A549 (cell line): ENCODE measurements around the gene BCO2.

Source experiments
- EP300 ChIP-seq, 2 experiments: fragments of >200 bp; sonication (Bioruptor Twin); formaldehyde crosslinking; IDR thresholded peaks; 2 replicates in 1 of 2; 3 replicates in 1 of 2; pipeline ENCODE4 v1.6.1; 2016 to 2017
- FOSL2 ChIP-seq, 2 experiments: fragments of 450-650 bp in 1 of 2; fragments of >200 bp in 1 of 2; sonication (Bioruptor Twin) in 1 of 2; formaldehyde crosslinking; IDR thresholded peaks; 2 replicates each; pipeline versions ENCODE4 v1.5.0 to v1.6.1; 2016 to 2020; ENCODE audit warnings: mild to moderate bottlenecking in 1 of 2, moderate library complexity in 1 of 2
- POLR2A ChIP-seq: IDR thresholded peaks from 2 replicates; pipeline ENCODE4 v1.6.1; 2012; ENCODE audit warnings: mild to moderate bottlenecking, low read length
- RAD21 ChIP-seq, 2 experiments: fragments of >200 bp in 1 of 2; sonication (Bioruptor Twin) in 1 of 2; formaldehyde crosslinking in 1 of 2; IDR thresholded peaks in 1 of 2; conservative IDR thresholded peaks in 1 of 2; 2 replicates in 1 of 2; 3 replicates in 1 of 2; pipeline ENCODE4 v1.6.1; 2012 to 2018; ENCODE audit warnings: inconsistent platforms in 1 of 2
- ZNF302 ChIP-seq: fragments of 250-450 bp; sonication (Bioruptor Pico); IDR thresholded peaks from 2 replicates; pipeline ENCODE4 v1.9.0; 2021; ENCODE audit warnings: inconsistent platforms, mild to moderate bottlenecking, moderate library complexity
- TF ChIP-seq, protein P1 (sequence below): IDR thresholded peaks from 2 replicates; pipeline ENCODE4 v1.6.1; 2012
- TF ChIP-seq, protein P2 (sequence below): fragments of >200 bp; sonication (Bioruptor Twin); formaldehyde crosslinking; IDR thresholded peaks from 3 replicates; pipeline ENCODE4 v1.5.1; 2016
- TF ChIP-seq, protein P3 (sequence below): fragments of 250-450 bp; sonication (Bioruptor Pico); IDR thresholded peaks from 2 replicates; pipeline ENCODE4 v1.5.0; 2020; ENCODE audit warnings: low read depth, mild to moderate bottlenecking, moderate library complexity
- TF ChIP-seq, protein P4 (sequence below): fragments of 450-650 bp; IDR thresholded peaks from 2 replicates; pipeline ENCODE4 v1.6.1; 2014; ENCODE audit warnings: antibody characterized with exemption

DNA sequence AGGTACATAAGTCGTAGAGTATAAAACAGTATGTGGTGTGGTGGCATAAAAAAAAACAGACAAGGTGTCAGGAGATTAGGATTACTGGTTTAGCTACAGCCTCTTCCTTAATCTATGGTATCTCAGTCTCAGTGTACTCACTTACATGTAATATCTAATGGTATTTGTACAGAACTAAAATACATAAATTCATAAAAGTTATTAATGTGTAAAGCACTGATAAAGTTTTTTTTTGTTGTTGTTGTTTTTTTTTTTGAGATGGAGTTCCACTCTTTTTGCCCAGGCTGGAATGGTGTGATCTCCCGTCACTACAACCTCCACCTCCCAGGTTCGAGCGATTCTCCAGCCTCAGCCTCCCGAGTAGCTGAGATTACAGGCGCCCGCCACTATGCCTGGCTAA lies 53.8 kb downstream of the BCO2 start:
- TF ChIP-seq FOSL2 (IDR thresholded peaks at IDR 0.05), result no peak
- no peak for TF ChIP-seq FOSL2 (CRISPR knock-in tag; IDR thresholded peaks at IDR 0.05)
- TF ChIP-seq, protein P1, sequence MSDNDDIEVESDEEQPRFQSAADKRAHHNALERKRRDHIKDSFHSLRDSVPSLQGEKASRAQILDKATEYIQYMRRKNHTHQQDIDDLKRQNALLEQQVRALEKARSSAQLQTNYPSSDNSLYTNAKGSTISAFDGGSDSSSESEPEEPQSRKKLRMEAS, result no peak
- TF ChIP-seq, protein P2, sequence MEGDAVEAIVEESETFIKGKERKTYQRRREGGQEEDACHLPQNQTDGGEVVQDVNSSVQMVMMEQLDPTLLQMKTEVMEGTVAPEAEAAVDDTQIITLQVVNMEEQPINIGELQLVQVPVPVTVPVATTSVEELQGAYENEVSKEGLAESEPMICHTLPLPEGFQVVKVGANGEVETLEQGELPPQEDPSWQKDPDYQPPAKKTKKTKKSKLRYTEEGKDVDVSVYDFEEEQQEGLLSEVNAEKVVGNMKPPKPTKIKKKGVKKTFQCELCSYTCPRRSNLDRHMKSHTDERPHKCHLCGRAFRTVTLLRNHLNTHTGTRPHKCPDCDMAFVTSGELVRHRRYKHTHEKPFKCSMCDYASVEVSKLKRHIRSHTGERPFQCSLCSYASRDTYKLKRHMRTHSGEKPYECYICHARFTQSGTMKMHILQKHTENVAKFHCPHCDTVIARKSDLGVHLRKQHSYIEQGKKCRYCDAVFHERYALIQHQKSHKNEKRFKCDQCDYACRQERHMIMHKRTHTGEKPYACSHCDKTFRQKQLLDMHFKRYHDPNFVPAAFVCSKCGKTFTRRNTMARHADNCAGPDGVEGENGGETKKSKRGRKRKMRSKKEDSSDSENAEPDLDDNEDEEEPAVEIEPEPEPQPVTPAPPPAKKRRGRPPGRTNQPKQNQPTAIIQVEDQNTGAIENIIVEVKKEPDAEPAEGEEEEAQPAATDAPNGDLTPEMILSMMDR, result no peak
- TF ChIP-seq POLR2A, result no peak
- TF ChIP-seq EP300 (IDR thresholded peaks at IDR 0.05), result no peak
- no peak for TF ChIP-seq RAD21 (conservative IDR thresholded peaks at IDR 0.05 in 1 of 2, IDR thresholded peaks at IDR 0.05 in 1 of 2)
- TF ChIP-seq ZNF302, result no peak
- TF ChIP-seq, protein P3, sequence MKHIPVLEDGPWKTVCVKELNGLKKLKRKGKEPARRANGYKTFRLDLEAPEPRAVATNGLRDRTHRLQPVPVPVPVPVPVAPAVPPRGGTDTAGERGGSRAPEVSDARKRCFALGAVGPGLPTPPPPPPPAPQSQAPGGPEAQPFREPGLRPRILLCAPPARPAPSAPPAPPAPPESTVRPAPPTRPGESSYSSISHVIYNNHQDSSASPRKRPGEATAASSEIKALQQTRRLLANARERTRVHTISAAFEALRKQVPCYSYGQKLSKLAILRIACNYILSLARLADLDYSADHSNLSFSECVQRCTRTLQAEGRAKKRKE (CRISPR knock-in tag), result no peak
- TF ChIP-seq, protein P4, sequence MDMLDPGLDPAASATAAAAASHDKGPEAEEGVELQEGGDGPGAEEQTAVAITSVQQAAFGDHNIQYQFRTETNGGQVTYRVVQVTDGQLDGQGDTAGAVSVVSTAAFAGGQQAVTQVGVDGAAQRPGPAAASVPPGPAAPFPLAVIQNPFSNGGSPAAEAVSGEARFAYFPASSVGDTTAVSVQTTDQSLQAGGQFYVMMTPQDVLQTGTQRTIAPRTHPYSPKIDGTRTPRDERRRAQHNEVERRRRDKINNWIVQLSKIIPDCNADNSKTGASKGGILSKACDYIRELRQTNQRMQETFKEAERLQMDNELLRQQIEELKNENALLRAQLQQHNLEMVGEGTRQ, result no peak
